ENCODE measurements around the gene SESN2.

Gene SESN2

DNA sequence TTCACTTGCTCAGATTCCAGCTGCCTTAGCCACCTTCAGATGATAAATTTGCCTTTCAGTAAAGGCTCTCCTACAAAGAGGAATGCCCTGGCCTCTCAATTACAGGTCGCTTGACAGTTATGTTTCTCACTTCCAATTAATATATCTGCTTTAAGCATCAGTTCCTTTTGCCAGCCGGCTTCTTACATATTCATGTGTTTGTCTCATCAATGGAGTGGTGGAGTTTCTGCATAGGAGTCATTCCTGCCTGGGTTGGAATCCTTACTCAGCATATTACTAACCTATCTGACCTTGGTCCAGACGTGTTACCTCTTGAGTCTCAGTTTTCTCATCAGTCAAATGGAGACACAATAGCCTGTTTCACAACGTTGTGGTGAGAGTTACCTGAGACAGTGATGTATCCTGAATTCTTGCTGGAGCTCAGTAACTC lies 9.4 kb upstream of the SESN2 start:
- no peak for DNase-seq (ENCODE audit: low read depth in 2 of 2)

DNA sequence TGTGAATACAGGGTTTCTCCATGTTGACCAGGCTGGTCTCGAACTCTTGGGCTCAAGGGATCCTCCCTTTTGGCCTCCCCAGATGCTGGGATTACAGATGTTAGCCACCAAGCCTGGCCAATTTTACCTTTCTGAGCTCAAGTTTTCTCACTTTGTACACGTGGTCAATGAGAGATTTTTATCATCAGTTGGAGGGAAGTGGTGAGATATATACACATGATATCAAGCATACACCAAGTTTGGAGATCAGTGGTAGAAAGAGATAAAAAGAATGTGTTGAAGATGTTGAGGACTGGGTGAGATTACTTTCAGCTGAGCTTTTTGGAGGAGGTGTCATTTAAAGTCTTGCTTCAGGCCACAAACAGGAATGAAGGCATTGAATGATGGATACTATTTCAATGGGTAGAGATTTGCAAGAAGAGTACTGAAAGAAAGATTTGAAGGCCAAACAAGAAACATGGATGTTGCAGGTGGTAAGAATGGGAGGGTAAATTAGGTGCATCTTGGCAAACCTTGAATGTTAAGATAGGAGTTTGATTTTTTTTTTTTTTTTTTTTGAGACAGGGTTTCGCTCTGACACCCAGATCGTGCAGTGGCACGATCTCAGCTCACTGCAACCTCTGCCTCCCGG lies 3.0 kb upstream of the SESN2 start:
- no peak for DNase-seq (ENCODE audit: low read depth in 2 of 2)

- DNase-seq (ENCODE audit: low read depth in 2 of 2), result no peak
Observed at GRCh38 chr1:28257736-28258135, 1.6 kb upstream of the SESN2 start.

DNA sequence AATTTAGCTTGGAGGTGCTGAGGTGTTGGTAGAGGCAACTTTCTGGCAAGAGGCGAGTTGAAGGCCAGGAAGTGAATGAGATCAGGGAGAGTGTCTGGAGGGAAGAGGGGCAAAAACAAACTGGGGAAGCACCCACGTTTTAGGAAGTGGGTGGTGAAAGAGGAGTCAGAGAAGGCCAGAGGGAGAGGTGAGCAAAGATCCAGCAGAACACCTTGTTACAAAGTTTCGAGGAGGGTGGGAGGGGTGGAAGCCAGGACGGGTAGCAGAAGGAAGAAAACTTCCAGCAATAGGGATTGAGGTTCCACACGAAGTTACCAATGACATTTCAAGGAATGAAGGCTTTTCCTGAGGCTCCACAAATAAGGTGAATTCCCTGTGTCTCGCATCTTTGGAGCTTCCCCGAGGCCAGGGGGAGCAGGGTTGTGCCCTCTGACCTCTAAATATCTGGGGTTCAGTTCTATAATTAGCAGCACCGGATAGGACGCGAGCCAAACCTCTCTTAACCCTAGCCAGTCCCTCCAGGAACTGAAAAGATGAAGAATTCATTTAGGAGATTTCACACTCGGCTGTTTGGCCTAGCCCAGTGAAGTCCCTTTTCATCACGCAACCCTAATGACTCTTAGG lies 578 bp upstream of the SESN2 start:
- DNase-seq (ENCODE audit: low read depth in 2 of 2), result no peak

DNA sequence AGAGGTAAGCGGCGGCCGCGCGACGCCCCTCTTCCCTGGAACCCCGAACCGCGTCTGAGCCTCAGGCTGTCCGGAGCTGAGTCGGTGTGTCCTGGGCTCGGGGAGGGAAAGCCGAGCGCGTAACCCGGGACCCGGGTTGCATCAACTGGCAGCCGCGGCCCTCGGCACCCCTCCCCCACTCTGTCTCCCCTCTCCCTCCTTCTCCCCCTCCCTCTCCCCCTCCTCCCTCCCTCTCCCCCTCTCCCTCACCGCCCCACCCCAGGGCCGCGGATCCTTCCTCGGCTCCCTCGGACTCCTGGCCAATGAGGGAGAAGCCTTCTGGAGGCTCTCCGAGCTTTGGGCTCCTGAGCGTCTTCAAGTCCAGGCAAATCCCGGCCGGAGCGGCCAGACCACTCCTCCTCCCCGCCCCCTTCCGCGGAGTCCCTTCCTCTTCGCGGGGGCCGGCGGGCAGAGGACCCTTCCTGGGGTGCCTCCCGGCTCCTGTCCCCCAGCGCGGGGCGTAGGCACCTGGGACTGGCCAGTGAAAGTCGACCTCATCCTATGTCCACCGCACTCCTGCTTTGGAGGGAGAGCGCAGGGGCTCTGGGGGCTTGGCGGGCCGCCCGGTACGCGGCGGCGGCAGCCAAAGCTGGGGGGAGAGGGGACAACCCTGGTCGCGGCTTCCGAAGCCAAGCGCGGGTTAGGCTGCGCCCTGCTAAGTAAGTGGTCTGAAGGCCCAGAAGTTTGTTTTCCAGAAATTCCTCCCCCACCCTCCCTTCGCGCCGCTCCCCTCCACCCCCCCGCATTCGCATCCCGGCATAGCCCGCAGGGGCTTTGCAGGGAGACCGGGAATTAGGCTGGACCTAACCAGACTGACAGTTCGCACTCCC lies 850 bp downstream of the SESN2 start:
- DNase-seq (ENCODE audit: low read depth in 2 of 2), result no peak

DNA sequence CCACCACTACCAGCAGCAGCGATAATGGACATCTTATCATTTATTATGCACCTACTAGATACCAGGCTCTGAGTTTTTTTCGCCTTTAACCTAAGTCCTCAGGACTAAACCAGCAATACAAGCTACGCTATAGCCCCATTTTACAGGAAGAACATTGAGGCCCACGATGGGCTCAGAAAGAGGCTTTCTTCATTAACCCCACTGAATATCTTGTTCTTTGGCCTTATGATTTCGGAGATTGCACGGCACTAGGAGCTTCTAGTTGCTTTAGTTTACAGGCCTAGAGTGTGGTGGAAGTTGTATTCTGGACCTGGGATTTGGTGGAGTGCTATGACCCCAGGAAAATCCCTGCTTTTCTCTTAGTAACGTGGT lies 1.5 kb downstream of the SESN2 start:
- DNase-seq (ENCODE audit: low read depth in 2 of 2), result no peak

DNA sequence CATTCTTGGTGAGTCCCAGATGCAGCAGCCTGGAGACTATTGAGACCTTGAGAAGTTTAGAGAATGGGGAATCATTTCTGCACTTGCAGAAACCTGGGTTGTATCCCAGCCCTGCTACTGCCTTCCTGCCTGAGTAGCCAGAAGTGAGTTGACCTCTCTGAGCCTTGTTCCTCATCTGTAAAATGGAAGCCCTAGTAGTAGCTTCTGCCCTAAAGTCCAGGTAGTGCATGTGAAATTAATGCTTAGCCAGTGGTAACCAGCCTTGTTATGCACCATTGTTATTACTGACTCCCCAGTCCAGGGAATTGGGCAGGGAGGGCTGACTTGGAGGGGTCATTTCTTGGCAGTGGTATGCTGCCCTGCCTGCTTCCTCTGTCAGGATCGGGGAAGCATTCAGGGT lies 5.6 kb downstream of the SESN2 start:
- DNase-seq (ENCODE audit: low read depth in 2 of 2), result no peak

- no peak for DNase-seq (ENCODE audit: low read depth in 2 of 2)
Observed at GRCh38 chr1:28265577-28265976, 6.3 kb downstream of the SESN2 start.

DNA sequence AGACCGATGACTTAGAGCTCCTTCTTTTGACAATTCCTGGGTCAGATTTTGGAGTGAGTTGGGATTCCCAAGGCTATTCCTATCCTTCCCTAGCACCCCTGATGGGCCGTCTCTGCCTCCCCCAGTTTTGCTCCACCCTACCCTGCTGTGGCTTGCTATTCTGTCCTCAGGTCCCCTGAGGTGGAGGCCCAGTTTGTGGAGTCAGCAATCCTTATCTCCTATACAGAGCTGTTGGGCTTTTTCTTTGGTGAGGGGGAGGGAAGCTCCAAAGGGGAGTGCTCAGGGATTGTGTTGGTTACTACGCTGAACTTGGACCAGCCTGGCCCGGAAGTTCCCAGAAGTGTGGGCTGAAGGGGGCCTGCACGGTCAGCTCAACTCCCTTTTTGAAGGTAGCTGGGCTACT lies 7.6 kb downstream of the SESN2 start:
- no peak for DNase-seq (ENCODE audit: low read depth in 2 of 2)

GRCh38 chr1:28267633-28268032 lies 8.3 kb downstream of the SESN2 start:
- no peak for DNase-seq (ENCODE audit: low read depth in 2 of 2)

- DNase-seq (ENCODE audit: low read depth in 2 of 2), result no peak
Observed at GRCh38 chr1:28269529-28269928, 10.2 kb downstream of the SESN2 start.

GRCh38 chr1:28272215-28272852 lies 13.0 kb downstream of the SESN2 start:
- no peak for DNase-seq (ENCODE audit: low read depth in 2 of 2)

- no peak for DNase-seq (ENCODE audit: low read depth in 2 of 2)
Observed at GRCh38 chr1:28273216-28273860, 14.0 kb downstream of the SESN2 start.

- DNase-seq (ENCODE audit: low read depth in 2 of 2), result no peak
Observed at GRCh38 chr1:28278763-28279162, 19.4 kb downstream of the SESN2 start.

- DNase-seq (ENCODE audit: low read depth in 2 of 2), result no peak
Observed at GRCh38 chr1:28279721-28280120, 20.4 kb downstream of the SESN2 start.

DNA sequence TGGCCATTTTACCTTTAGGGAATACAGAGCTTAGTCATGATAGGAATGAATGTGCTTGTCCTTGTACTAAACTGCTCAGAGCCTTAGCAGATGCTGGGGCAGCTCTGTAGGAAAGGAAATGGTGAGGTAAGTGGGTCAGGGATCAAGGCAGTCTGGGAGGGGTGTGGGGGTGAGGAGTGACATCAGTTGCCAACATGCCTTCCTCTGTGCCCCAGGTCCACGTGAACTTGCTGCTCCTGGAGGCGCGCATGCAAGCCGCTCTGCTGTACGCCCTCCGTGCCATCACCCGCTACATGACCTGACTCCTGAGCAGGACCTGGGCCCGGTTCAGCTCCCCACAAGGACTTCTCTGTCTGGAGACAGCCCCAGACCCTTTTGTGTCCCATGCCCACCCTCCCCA lies 21.2 kb downstream of the SESN2 start:
- no peak for DNase-seq (ENCODE audit: low read depth in 2 of 2)

- no peak for DNase-seq (ENCODE audit: low read depth in 2 of 2)
Observed at GRCh38 chr1:28280977-28281381, 21.7 kb downstream of the SESN2 start.

DNA sequence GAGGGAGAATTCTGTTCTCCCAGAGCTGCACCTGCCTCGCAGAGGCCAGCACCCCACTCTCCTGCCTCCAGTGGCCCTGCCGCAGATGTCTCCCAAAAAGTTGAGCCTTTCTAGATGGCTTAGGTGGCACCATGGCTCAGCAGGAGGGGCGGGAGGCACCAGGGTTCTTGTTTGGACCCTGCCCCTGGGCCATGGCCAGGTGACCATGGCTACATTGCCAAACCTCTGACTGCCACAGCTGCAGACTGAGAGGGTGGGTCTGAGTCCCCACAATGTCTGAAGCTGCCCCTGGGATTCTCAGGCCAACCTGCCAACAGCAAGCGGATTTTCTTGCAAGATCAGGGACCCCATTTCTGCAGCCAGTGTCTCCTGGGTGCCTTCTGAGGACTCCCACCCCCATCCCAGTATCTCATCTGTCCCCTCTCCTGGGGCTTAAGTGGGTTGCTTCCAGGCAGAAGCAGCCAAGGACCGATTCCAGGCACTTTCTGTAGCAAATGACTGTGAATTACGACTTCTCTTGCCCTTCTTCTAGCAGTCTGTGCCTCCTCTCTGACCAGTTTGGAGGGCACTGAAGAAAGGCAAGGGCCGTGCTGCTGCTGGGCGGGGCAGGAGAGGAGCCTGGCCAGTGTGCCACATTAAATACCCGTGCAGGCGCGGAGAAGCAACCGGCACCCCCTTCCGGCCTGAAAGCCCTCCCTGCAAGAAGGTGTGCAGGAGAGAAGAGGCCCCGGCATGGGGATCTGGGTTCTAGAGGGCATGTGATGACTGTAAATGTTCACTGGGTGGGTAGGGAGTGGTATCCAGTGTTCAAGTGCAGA lies 22.5 kb downstream of the SESN2 start:
- DNase-seq (ENCODE audit: low read depth in 2 of 2), result no peak

GRCh38 chr1:28282426-28283407 lies 23.4 kb downstream of the SESN2 start:
- DNase-seq (ENCODE audit: low read depth in 2 of 2), result no peak

- no peak for DNase-seq (ENCODE audit: low read depth in 2 of 2)
Observed at GRCh38 chr1:28286111-28286510, 26.8 kb downstream of the SESN2 start.
